Prostate gland (tissue), 2 donors: ENCODE results near the gene ACTL7A.

Source experiments
- CTCF ChIP-seq, 4 experiments: fragments of 200-600 bp in 2 of 4; fragments of 450-650 bp in 2 of 4; sonication (generic) in 2 of 4; IDR thresholded peaks; 1 replicate in 3 of 4; 2 replicates in 1 of 4; pipeline ENCODE4 v1.5.1; 2016 to 2019; ENCODE audit warnings: antibody characterized with exemption in 4 of 4, mild to moderate bottlenecking in 2 of 4, moderate library complexity in 2 of 4
- POLR2A ChIP-seq: fragments of 450-650 bp; IDR thresholded peaks from one replicate; pipeline ENCODE4 v1.6.1; 2016; ENCODE audit warnings: antibody characterized with exemption, mild to moderate bottlenecking
- POLR2AphosphoS5 ChIP-seq: sonication (generic); formaldehyde crosslinking; IDR thresholded peaks from one replicate; pipeline ENCODE4 v1.6.1; 2017; ENCODE audit warnings: antibody characterized with exemption

GRCh38 chr9:108904161-108904560 is 42.1 kb downstream of the ACTL7A start:
- TF ChIP-seq CTCF (IDR thresholded peaks at IDR 0.05) (no peak), POLR2A (no peak), POLR2AphosphoS5 (no peak)
